Measurements from ENCODE around the gene CAND2.

DNA sequence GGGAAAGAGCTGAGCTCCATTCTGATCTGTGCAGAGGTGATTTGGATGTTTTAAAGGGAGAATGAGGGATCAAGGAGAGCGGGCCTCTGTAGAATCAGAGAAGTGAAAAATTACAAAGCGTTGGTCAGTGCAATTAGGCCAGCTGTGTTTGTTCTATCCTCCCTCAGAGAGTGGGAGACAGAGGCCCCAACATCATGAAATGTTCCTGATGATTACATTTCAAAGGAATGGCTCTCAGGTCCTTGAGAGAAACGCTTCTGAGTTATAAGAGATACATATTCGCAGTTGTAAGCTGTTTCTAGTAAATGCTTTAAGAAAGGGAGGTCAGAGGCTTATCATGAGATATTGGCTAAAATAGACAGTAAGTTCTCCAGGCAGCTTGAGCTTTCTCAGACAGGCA lies 15.7 kb upstream of the CAND2 start:
- no peak for TF ChIP-seq SMC3 (IDR thresholded peaks at IDR 0.05; ENCODE audit: borderline replicate concordance, low read length)
- no peak for TF ChIP-seq POLR2AphosphoS5 (IDR thresholded peaks at IDR 0.05; ENCODE audit: low read length)
- TF ChIP-seq EP300 (IDR thresholded peaks at IDR 0.05; ENCODE audit: borderline replicate concordance in 1 of 2, control insufficient read depth in 1 of 2, low read depth in 2 of 2, low read length in 2 of 2), result no peak
- no peak for TF ChIP-seq JUNB (IDR thresholded peaks at IDR 0.05)
- TF ChIP-seq, protein P1, sequence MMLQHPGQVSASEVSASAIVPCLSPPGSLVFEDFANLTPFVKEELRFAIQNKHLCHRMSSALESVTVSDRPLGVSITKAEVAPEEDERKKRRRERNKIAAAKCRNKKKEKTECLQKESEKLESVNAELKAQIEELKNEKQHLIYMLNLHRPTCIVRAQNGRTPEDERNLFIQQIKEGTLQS (IDR thresholded peaks at IDR 0.05; ENCODE audit: borderline replicate concordance, extremely low read depth, low read depth, low read length), result no peak
- no peak for TF ChIP-seq SIN3A (IDR thresholded peaks at IDR 0.05; ENCODE audit: low read depth, low read length)
- no peak for TF ChIP-seq EZH2 (IDR thresholded peaks at IDR 0.05; ENCODE audit: borderline replicate concordance, control insufficient read depth, low read depth, low read length)
- TF ChIP-seq ZNF274 (IDR thresholded peaks at IDR 0.05; ENCODE audit: insufficient read depth, insufficient read length), result no peak
- TF ChIP-seq PML (IDR thresholded peaks at IDR 0.05; ENCODE audit: low read length), result no peak
- TF ChIP-seq, protein P2, sequence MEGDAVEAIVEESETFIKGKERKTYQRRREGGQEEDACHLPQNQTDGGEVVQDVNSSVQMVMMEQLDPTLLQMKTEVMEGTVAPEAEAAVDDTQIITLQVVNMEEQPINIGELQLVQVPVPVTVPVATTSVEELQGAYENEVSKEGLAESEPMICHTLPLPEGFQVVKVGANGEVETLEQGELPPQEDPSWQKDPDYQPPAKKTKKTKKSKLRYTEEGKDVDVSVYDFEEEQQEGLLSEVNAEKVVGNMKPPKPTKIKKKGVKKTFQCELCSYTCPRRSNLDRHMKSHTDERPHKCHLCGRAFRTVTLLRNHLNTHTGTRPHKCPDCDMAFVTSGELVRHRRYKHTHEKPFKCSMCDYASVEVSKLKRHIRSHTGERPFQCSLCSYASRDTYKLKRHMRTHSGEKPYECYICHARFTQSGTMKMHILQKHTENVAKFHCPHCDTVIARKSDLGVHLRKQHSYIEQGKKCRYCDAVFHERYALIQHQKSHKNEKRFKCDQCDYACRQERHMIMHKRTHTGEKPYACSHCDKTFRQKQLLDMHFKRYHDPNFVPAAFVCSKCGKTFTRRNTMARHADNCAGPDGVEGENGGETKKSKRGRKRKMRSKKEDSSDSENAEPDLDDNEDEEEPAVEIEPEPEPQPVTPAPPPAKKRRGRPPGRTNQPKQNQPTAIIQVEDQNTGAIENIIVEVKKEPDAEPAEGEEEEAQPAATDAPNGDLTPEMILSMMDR (IDR thresholded peaks at IDR 0.05 in 2 of 3, conservative IDR thresholded peaks at IDR 0.05 in 1 of 3; ENCODE audit: control insufficient read depth in 2 of 3, extremely low read depth in 1 of 3, insufficient read depth in 1 of 3, low read depth in 3 of 3, low read length in 3 of 3), result no peak
- TF ChIP-seq BACH1 (IDR thresholded peaks at IDR 0.05; ENCODE audit: borderline replicate concordance), result no peak
- TF ChIP-seq ZBED1 (IDR thresholded peaks at IDR 0.05; ENCODE audit: borderline replicate concordance), result no peak

Data from GM12878 (cell line).